Measurements from ENCODE around the gene AUTS2. TPM values are rescaled to one million over a fixed set of nuclear protein-coding genes. Genes with fewer than 3 reads are reported as not detected.

AUTS2 gene
- total RNA-seq, 1 experiment from 2014 or later: 256 TPM

DNA sequence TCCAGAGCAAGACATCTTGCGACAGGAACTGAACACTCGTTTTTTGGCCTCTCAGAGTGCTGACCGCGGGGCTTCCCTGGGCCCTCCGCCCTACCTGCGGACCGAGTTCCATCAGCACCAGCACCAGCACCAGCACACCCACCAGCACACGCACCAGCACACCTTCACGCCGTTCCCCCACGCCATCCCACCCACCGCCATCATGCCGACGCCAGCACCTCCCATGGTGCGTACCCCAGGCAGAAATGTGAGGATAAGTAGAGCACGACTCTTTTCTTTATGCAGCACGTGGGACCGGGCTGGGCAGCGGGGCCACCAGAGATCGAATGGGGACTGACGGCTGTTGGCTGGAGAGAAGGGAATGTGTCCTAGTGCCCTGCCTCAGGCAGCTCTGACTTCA lies 1167.8 kb downstream of the AUTS2 start:
- Histone ChIP-seq H3K23me2 (ENCODE audit: insufficient read length, low read depth, low read length, poor library complexity, severe bottlenecking) (no peaks in the 10 kb centered on the region), H3K79me2 (ENCODE audit: insufficient read depth, low read length) (no peaks in the 10 kb centered on the region; the same call in 1 of the 2 replicates), H3K4ac (ENCODE audit: low read depth, low read length) (no peak overlapping the region), H3K56ac (ENCODE audit: insufficient read length, low read depth, low read length) (no peak overlapping the region), H4K5ac (ENCODE audit: insufficient read length, low read depth, low read length) (no peak overlapping the region), H3K23ac (ENCODE audit: insufficient read length, low read depth, low read length) (no peak overlapping the region), H3K4me2 (ENCODE audit: insufficient read depth, insufficient read length, low read length) (no peak overlapping the region), H3K4me1 (ENCODE audit: insufficient read depth, low read length) (no peaks in the 10 kb centered on the region), H4K91ac (ENCODE audit: insufficient read length, low read depth, low read length) (no peak overlapping the region), H3K9ac (ENCODE audit: extremely low read depth, insufficient read length, low read length) (no peak overlapping the region), H2BK20ac (ENCODE audit: low read depth, low read length, poor library complexity, severe bottlenecking) (no peak overlapping the region), H2BK120ac (ENCODE audit: low read depth, low read length, poor library complexity, severe bottlenecking) (no peak overlapping the region), H2BK15ac (ENCODE audit: low read depth, low read length) (no peak overlapping the region), H3K18ac (ENCODE audit: insufficient read length, low read depth, low read length) (no peak overlapping the region), H2BK5ac (ENCODE audit: insufficient read length, low read length) (no peak overlapping the region), H3K79me1 (ENCODE audit: insufficient read depth, low read depth, low read length, poor library complexity, severe bottlenecking) (no peaks in the 10 kb centered on the region), H3K27ac (ENCODE audit: insufficient read length, low read depth, low read length) (no peak overlapping the region), H2BK12ac (ENCODE audit: insufficient read length, low read depth, low read length) (no peak overlapping the region), H3K9me3 (ENCODE audit: control insufficient read depth, low read depth, low read length) (no peaks in the 10 kb centered on the region), H3K14ac (ENCODE audit: insufficient read depth, low read length) (no peak overlapping the region; the same call in 1 of the 2 replicates), H2AK5ac (ENCODE audit: insufficient read length, low read length) (no peak overlapping the region), H3T11ph (ENCODE audit: low read length) (no peak overlapping the region), H2AFZ (ENCODE audit: low read length) (no peak overlapping the region), H3K27me3 (ENCODE audit: insufficient read depth, low read length) (no peaks in the 10 kb centered on the region), H4K8ac (replicated peaks; ENCODE audit: insufficient read length, low read depth, low read length) (no peak overlapping the region), H4K20me1 (ENCODE audit: control insufficient read depth, insufficient read depth, insufficient read length) (no peaks in the 10 kb centered on the region)
- TF ChIP-seq, protein P1, sequence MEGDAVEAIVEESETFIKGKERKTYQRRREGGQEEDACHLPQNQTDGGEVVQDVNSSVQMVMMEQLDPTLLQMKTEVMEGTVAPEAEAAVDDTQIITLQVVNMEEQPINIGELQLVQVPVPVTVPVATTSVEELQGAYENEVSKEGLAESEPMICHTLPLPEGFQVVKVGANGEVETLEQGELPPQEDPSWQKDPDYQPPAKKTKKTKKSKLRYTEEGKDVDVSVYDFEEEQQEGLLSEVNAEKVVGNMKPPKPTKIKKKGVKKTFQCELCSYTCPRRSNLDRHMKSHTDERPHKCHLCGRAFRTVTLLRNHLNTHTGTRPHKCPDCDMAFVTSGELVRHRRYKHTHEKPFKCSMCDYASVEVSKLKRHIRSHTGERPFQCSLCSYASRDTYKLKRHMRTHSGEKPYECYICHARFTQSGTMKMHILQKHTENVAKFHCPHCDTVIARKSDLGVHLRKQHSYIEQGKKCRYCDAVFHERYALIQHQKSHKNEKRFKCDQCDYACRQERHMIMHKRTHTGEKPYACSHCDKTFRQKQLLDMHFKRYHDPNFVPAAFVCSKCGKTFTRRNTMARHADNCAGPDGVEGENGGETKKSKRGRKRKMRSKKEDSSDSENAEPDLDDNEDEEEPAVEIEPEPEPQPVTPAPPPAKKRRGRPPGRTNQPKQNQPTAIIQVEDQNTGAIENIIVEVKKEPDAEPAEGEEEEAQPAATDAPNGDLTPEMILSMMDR (conservative IDR thresholded peaks at IDR 0.05): no peak
- no CpG with 5 or more reads among the region's 21 CpGs for WGBS (ENCODE audit: extremely low coverage, insufficient read length, low lambda C conversion rate)
- H3K4me3 Mint-ChIP-seq: no peak overlapping the region
- peaks cover 46 to 94% (median 88%) of the 10 kb centered on the region in 3 experiments; a peak in 6 of 7 replicates for H3K36me3 Mint-ChIP-seq (ENCODE audit: insufficient read depth in 1 of 3, low read depth in 3 of 3)
- peaks cover 1% of the 10 kb centered on the region for H3K27me3 Mint-ChIP-seq (ENCODE audit: low read depth)
- peaks cover 31 to 55% of the 10 kb centered on the region in 2 experiments for H3K4me1 Mint-ChIP-seq
- H3K9me3 Mint-ChIP-seq: no peaks in the 10 kb centered on the region
- H3K27ac Mint-ChIP-seq: peak overlapping the region in 2 of 3 experiments; percentile 73 to 76; a peak in 3 of 7 replicates
- DNase-seq: no peak

Measured in H9 (cell line).